Ascending aorta (tissue), 2 donors: ENCODE results near the gene GCNT1. TPM values are rescaled to one million over a fixed set of nuclear protein-coding genes. Genes with fewer than 3 reads are reported as not detected.
"Not testable (repeated sequence)": the region's sequence is repeated elsewhere in the genome, so short reads cannot be mapped to it uniquely, and the experiment has no call there.

Experiments used
- DNase-seq, 2 donors: peaks; one replicate each; pipeline ENCODE4 v3.0.0-alpha.2; 2019; ENCODE audit warnings: low spot score in 2 of 2
- H3K27ac ChIP-seq, 2 donors: fragments of 200-600 bp; sonication (generic); one replicate each; pipeline ENCODE4 v1.5.1; 2016 to 2017; ENCODE audit warnings: mild to moderate bottlenecking in 1 of 2
- H3K27me3 ChIP-seq: fragments of 200-600 bp; sonication (generic); one replicate; pipeline ENCODE4 v1.5.1; 2017
- H3K36me3 ChIP-seq, 2 donors: fragments of 200-600 bp; sonication (generic); one replicate each; pipeline ENCODE4 v1.5.1; 2016
- H3K4me1 ChIP-seq, 2 donors: fragments of 200-600 bp; sonication (generic); one replicate each; pipeline ENCODE4 v1.5.1; 2016 to 2017; ENCODE audit warnings: mild to moderate bottlenecking in 1 of 2
- H3K4me3 ChIP-seq, 2 donors: fragments of 200-600 bp; sonication (generic); one replicate each; pipeline ENCODE4 v1.5.1; 2016 to 2017; ENCODE audit warnings: mild to moderate bottlenecking in 1 of 2
- H3K9me3 ChIP-seq, 2 donors: fragments of 200-600 bp; sonication (generic); one replicate each; pipeline ENCODE4 v1.5.1; 2016
- intact Hi-C: fragments of 100-400 bp; cut with DNase I; formaldehyde crosslinking; loops from one replicate; pipeline ENCODE4 v1.15.1; 2023
- total RNA-seq: library from RNA; depleted of rRNA; stranded (reverse); fragments of >200 nt; gene quantifications from one replicate; pipeline ENCODE4 v1.1.0, GENCODE V29; 2016
- TF ChIP-seq, protein P1 (sequence below), 3 experiments: fragments of 200-600 bp in 2 of 3; fragments of 450-650 bp in 1 of 3; sonication (generic) in 2 of 3; IDR thresholded peaks; one replicate each; pipeline ENCODE4 v1.5.1; 2016 to 2019; ENCODE audit warnings: antibody characterized with exemption in 3 of 3, mild to moderate bottlenecking in 1 of 3, moderate library complexity in 1 of 3

The GCNT1 gene
- total RNA-seq, 1 donor from 2014 or later = 0.21 TPM

DNA sequence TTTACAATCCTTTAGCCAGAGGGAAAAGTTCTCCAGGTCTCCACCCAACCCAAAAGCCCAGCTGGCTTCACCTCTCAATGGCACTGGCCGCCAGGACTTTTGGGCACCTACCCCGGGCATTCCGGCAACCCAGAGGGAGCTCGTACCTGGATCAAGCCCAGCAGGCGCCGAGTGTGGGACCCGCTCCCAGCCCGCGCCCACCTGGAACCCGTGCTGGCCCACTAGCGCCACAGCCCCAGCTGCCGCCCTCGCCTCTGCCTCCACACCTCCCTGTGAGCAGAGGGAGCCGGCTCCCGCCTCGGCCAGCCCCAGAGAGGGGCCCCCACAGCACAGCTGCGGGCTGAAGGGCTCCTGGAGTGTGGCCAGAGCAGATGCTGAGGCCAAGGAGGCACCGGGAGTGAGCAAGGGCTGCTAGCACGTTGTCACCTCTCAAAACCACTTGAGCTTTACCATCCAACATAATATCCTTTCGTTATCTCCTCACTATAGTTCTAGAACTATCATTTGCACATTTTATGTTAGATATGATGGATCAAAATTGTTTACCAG, 69.7 kb downstream of the GCNT1 start:
- H3K36me3 ChIP-seq = no peaks in the 10 kb centered on the region
- no peak overlapping the region for H3K4me3 ChIP-seq
- DNase-seq = no peak
- no peaks in the 10 kb centered on the region for H3K4me1 ChIP-seq
- TF ChIP-seq, protein P1, sequence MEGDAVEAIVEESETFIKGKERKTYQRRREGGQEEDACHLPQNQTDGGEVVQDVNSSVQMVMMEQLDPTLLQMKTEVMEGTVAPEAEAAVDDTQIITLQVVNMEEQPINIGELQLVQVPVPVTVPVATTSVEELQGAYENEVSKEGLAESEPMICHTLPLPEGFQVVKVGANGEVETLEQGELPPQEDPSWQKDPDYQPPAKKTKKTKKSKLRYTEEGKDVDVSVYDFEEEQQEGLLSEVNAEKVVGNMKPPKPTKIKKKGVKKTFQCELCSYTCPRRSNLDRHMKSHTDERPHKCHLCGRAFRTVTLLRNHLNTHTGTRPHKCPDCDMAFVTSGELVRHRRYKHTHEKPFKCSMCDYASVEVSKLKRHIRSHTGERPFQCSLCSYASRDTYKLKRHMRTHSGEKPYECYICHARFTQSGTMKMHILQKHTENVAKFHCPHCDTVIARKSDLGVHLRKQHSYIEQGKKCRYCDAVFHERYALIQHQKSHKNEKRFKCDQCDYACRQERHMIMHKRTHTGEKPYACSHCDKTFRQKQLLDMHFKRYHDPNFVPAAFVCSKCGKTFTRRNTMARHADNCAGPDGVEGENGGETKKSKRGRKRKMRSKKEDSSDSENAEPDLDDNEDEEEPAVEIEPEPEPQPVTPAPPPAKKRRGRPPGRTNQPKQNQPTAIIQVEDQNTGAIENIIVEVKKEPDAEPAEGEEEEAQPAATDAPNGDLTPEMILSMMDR (IDR thresholded peaks at IDR 0.05) = no peak
- H3K27ac ChIP-seq = no peak overlapping the region
- intact Hi-C loops = no loop called here
- no peaks in the 10 kb centered on the region for H3K9me3 ChIP-seq
- H3K27me3 ChIP-seq = no peaks in the 10 kb centered on the region

DNA sequence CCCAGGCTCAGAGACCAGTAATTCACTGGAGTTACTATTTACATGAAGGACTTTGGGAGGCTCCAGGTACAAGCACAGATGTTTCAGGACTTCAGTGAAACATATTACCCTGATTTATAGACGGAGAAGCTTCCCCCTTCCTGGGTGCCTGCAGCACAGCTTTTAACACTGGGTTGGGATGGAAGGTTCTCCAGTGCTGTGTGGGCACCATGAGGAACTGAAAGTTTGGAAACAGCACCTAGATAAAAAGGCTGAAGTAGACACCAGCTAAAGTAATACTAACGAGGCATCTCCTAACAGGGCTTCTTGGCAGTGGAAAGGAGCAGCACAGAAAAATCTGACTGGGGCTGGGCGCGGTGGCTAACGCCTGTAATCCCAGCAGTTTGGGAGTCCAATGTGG, 70.7 kb downstream of the GCNT1 start:
- DNase-seq = no peak
- Histone ChIP-seq H3K4me3 (no peak overlapping the region), H3K9me3 (no peaks in the 10 kb centered on the region), H3K36me3 (no peaks in the 10 kb centered on the region), H3K4me1 (no peaks in the 10 kb centered on the region), H3K27ac (no peak overlapping the region), H3K27me3 (no peaks in the 10 kb centered on the region)
- TF ChIP-seq, protein P1 (IDR thresholded peaks at IDR 0.05) = no peak
- intact Hi-C loops = loop anchor here (10.0 kb wide), 1 partner anchor 185 kb away; no protein-coding TSS in a partner anchor

DNA sequence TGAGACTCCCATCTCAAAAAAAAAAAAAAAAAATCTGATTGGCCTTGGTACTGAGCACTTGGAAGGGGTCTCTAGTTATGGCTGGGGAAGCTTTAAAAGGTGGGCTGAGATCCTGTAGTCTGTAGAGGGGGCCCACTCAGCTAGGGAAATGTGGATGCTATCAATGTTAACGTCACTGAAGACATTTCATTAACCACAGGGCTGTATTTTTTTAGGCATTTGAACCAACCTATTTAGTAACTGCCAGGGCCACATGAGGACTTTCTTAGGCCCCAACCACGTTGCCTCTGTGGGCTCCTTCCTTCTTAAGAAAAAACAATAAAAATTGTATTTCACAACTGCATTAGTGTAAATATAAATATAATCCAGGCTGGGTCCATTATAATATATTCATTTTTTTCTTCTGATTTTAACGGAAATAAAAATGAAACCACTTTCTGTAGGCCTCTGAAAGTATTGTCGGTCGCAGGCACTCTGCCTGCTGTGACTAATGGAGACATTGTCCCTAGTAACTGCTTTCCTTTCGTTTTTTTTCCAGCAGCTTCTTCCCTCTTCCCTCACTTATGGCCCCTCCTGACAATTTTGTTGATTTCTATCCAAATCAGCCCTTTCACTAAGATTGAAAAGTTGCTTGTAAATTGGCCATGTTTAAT, 71.6 kb downstream of the GCNT1 start:
- Histone ChIP-seq H3K9me3 (no peaks in the 10 kb centered on the region), H3K27ac (peak overlapping the region in 1 of 2 donors; percentile 32), H3K4me3 (no peak overlapping the region), H3K36me3 (no peaks in the 10 kb centered on the region), H3K27me3 (no peaks in the 10 kb centered on the region), H3K4me1 (no peaks in the 10 kb centered on the region)
- DNase-seq = no peak
- intact Hi-C loops = loop anchor here (10.0 kb wide), 1 partner anchor 184 kb away; no protein-coding TSS in a partner anchor
- TF ChIP-seq, protein P1 (IDR thresholded peaks at IDR 0.05) = no peak

DNA sequence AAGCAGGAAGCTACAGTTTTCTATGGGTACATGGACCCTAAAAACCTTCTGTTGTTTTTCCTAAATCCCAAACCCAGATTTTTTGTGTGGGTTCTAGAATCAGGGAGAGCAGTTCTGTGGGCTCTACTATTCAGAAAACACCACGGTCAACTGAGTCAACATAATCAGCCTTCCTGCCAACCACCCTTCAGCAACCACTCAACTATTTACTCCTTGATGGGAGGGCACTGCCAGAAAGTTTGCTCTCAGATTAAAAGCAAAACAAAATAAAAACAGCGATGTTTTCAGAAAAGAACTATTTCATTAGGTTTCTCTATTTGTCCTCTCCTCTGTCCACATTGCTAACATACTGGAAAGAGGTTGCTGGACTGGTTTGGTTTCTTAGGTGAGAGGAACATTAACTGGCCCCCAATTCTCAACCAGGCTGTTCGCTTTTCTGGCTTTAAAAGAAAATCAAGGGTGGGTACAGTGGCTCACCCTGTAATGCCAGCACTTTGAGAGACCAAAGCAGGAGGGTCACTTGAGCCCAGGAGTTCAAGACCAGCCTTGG, 72.3 kb downstream of the GCNT1 start:
- no peak for DNase-seq
- H3K9me3 ChIP-seq = no peaks in the 10 kb centered on the region
- H3K4me3 ChIP-seq = no peak overlapping the region
- no peaks in the 10 kb centered on the region for H3K36me3 ChIP-seq
- no peaks in the 10 kb centered on the region for H3K27me3 ChIP-seq
- no peak overlapping the region for H3K27ac ChIP-seq
- TF ChIP-seq, protein P1 (IDR thresholded peaks at IDR 0.05) = no peak
- intact Hi-C loops = loop anchor here (10.0 kb wide), 1 partner anchor 183 kb away; no protein-coding TSS in a partner anchor
- H3K4me1 ChIP-seq = no peaks in the 10 kb centered on the region

DNA sequence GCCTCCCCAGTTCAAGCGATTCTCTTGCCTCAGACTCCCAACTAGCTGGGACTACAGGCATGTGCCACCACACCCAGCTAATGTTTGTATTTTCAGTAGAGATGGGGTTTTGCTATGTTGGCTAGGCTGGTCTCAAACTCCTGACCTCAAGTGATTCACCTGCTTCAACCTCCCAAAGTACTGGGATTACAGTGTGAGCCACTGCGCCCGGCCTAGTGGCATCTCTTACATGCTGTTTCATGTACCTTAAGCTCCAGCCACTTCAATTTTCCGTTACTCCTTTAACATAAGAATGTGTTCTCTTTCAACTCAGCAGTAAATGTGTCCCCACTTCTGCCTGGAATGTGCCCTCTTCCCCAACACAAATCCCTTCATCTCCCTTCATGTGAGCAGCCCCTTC, 73.9 kb downstream of the GCNT1 start:
- intact Hi-C loops = loop anchor here (10.0 kb wide), 1 partner anchor 182 kb away; no protein-coding TSS in a partner anchor
- not testable (repeated sequence) for H3K27ac ChIP-seq

DNA sequence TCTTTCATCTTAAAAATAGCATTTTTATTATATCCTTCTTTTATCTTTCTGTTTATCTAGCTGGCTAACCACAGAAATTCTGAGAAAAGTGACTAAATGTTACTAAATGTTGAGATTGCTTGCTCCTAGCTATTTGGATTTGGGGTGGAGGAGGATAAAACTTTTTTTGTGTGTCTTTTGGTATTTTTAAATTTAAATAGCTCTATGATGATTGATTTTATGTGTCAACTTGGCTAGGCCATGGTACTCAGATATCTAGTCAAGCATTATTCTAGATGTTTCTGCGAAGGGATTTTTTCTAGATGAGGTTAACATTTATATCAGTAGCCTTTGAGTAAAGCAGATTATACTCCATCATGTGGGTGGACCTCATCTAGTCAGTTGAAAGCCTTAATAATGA, 75.0 kb downstream of the GCNT1 start:
- intact Hi-C loops = loop anchor here (10.0 kb wide), 1 partner anchor 181 kb away; no protein-coding TSS in a partner anchor
- no peaks in the 10 kb centered on the region for H3K9me3 ChIP-seq
- DNase-seq = no peak
- H3K4me1 ChIP-seq = peaks cover 0 to 4% of the 10 kb centered on the region in 2 donors
- TF ChIP-seq, protein P1 (IDR thresholded peaks at IDR 0.05) = no peak
- no peak overlapping the region for H3K4me3 ChIP-seq
- H3K27ac ChIP-seq = no peak overlapping the region
- H3K27me3 ChIP-seq = no peaks in the 10 kb centered on the region
- H3K36me3 ChIP-seq = no peaks in the 10 kb centered on the region

More for the DNA sequence above, 73.9 kb downstream of the GCNT1 start:
- not testable (repeated sequence) for H3K36me3 ChIP-seq, H3K4me3 ChIP-seq, H3K27me3 ChIP-seq, H3K4me1 ChIP-seq, H3K9me3 ChIP-seq, DNase-seq
